Upper lobe of left lung (tissue), 6 donors: ENCODE data around the gene RPGR. TPM values are rescaled to one million over a fixed set of nuclear protein-coding genes. Genes with fewer than 3 reads are reported as not detected.
A peak's percentile ranks its signal among the peaks of the same experiment; 100 is the strongest.

Source experiments
- ATAC-seq, 2 donors: fragments of 200-7000 bp; cut with Tn5 transposase; one replicate each; pipeline ENCODE4 v1.9.1; 2022; ENCODE audit warnings: mild to moderate bottlenecking in 2 of 2, moderate library complexity in 2 of 2; ENCODE audit not compliant: low FRiP score in 2 of 2
- DNase-seq, 2 donors: peaks; one replicate each; pipeline ENCODE4 v3.0.0-alpha.2; 2019 to 2020
- H3K27ac ChIP-seq, 4 donors: fragments of 200-600 bp; sonication (generic); one replicate each; pipeline ENCODE4 v1.5.1; 2016 to 2019
- H3K27me3 ChIP-seq, 4 donors: fragments of 200-600 bp; sonication (generic); one replicate each; pipeline ENCODE4 v1.5.1; 2017 to 2019
- H3K36me3 ChIP-seq, 4 donors: fragments of 200-600 bp; sonication (generic); one replicate each; pipeline ENCODE4 v1.5.1; 2016 to 2019
- H3K4me1 ChIP-seq, 4 donors: fragments of 200-600 bp; sonication (generic); one replicate each; pipeline ENCODE4 v1.5.1; 2018 to 2019
- H3K4me3 ChIP-seq, 4 donors: fragments of 200-600 bp; sonication (generic); one replicate each; pipeline ENCODE4 v1.5.1; 2017 to 2019; ENCODE audit warnings: mild to moderate bottlenecking in 2 of 4, moderate library complexity in 1 of 4
- H3K9me3 ChIP-seq, 4 donors: fragments of 200-600 bp; sonication (generic); one replicate each; pipeline ENCODE4 v1.5.1; 2018 to 2019
- CTCF ChIP-seq, 6 experiments: fragments of 450-650 bp in 4 of 6; fragments of 200-600 bp in 2 of 6; sonication (generic) in 2 of 6; IDR thresholded peaks; one replicate each; pipeline ENCODE4 v1.5.1; 2016 to 2019; ENCODE audit warnings: antibody characterized with exemption in 6 of 6
- EP300 ChIP-seq, 4 donors: sonication (generic); formaldehyde crosslinking; IDR thresholded peaks; one replicate each; pipeline ENCODE4 v1.5.1; 2017; ENCODE audit warnings: antibody characterized with exemption in 4 of 4, control low read depth in 2 of 4
- POLR2A ChIP-seq, 4 donors: fragments of 450-650 bp; IDR thresholded peaks; one replicate each; pipeline ENCODE4 v1.5.1; 2016 to 2017; ENCODE audit warnings: antibody characterized with exemption in 4 of 4, mild to moderate bottlenecking in 2 of 4
- POLR2AphosphoS5 ChIP-seq, 2 donors: sonication (generic); formaldehyde crosslinking; IDR thresholded peaks; one replicate each; pipeline ENCODE4 v1.5.1; 2017; ENCODE audit warnings: antibody characterized with exemption in 2 of 2
- WGBS, 2 donors: methylation state at CpG; one replicate each; pipeline ENCODE4 v1.1.5; 2017 to 2018; 5-methylcytosine and 5-hydroxymethylcytosine counted together
- total RNA-seq, 6 donors: library from RNA; depleted of rRNA in 4 of 6; stranded (reverse); fragments of >200 nt in 4 of 6; gene quantifications; one replicate each; pipeline versions ENCODE4 v1.1.0 to v1.2.1, GENCODE V29; 2016 to 2021
- donor health status: DM: no; HTN: no; CAD: no; lungs with moderate emphysema.
- donor health status: DM: no; HTN: yes; CAD: no; lungs with severe emphysema.

RPGR gene
- total RNA-seq, 6 donors from 2014 or later = 15.8 to 82.8 (median 30.1) TPM

- H3K36me3 ChIP-seq = no peaks in the 10 kb centered on the region
- no peak overlapping the region for H3K27ac ChIP-seq
- ATAC-seq (no peak), DNase-seq (no peak)
- H3K9me3 ChIP-seq = no peaks in the 10 kb centered on the region
- no peak overlapping the region for H3K4me3 ChIP-seq
- no peaks in the 10 kb centered on the region for H3K4me1 ChIP-seq
- H3K27me3 ChIP-seq = no peaks in the 10 kb centered on the region
- no peak for TF ChIP-seq CTCF (IDR thresholded peaks at IDR 0.05)
- TF ChIP-seq EP300 (IDR thresholded peaks at IDR 0.05) = no peak
- no peak for TF ChIP-seq POLR2A (IDR thresholded peaks at IDR 0.05)
- no peak for TF ChIP-seq POLR2AphosphoS5 (IDR thresholded peaks at IDR 0.05)
Measured at GRCh38 chrX:38332505-38332904, 5.2 kb upstream of the RPGR start.

GRCh38 chrX:38327775-38328081, 419 bp upstream of the RPGR start:
- Histone ChIP-seq H3K27ac (peak overlapping the region; percentile 54 to 94 (median 88)), H3K4me3 (peak overlapping the region in 3 of 4 donors; percentile 59 to 74 (median 67)), H3K36me3 (no peaks in the 10 kb centered on the region), H3K9me3 (no peaks in the 10 kb centered on the region), H3K4me1 (no peaks in the 10 kb centered on the region), H3K27me3 (no peaks in the 10 kb centered on the region)
- ATAC-seq (no peak), DNase-seq (no peak)
- WGBS, 2 donors = 25% methylated on average over 4 of the region's 4 CpGs; no CpG with 5 or more reads in 1 of the 2 donors
- TF ChIP-seq EP300 (IDR thresholded peaks at IDR 0.05) = no peak
- TF ChIP-seq POLR2A (IDR thresholded peaks at IDR 0.05) = no peak

GRCh38 chrX:38326086-38326485, 1.2 kb downstream of the RPGR start:
- Histone ChIP-seq H3K27ac (peak overlapping the region; percentile 85 to 94 (median 90)), H3K36me3 (no peaks in the 10 kb centered on the region), H3K4me3 (peak overlapping the region in 3 of 4 donors; percentile 59 to 74 (median 67)), H3K27me3 (no peaks in the 10 kb centered on the region), H3K9me3 (no peaks in the 10 kb centered on the region), H3K4me1 (no peaks in the 10 kb centered on the region)
- ATAC-seq = no peak
- DNase-seq = no peak
- no peak for TF ChIP-seq EP300 (IDR thresholded peaks at IDR 0.05)
- no peak for TF ChIP-seq CTCF (IDR thresholded peaks at IDR 0.05)
- no peak for TF ChIP-seq POLR2AphosphoS5 (IDR thresholded peaks at IDR 0.05)
- no peak for TF ChIP-seq POLR2A (IDR thresholded peaks at IDR 0.05)
- WGBS, 2 donors = 55 to 64% methylated on average over 3 of the region's 3 CpGs

GRCh38 chrX:38320819-38321218, 6.5 kb downstream of the RPGR start:
- H3K4me3 ChIP-seq = no peak overlapping the region
- no peaks in the 10 kb centered on the region for H3K4me1 ChIP-seq

GRCh38 chrX:38318606-38319005, 8.7 kb downstream of the RPGR start:
- 60 to 82% methylated on average over 4 of the region's 4 CpGs for WGBS, 2 donors
- DNase-seq (no peak), ATAC-seq (no peak)
- Histone ChIP-seq H3K27ac (no peak overlapping the region), H3K4me1 (no peaks in the 10 kb centered on the region), H3K36me3 (peaks cover 0 to 27% (median 0%) of the 10 kb centered on the region in 4 donors), H3K4me3 (no peak overlapping the region), H3K9me3 (no peaks in the 10 kb centered on the region), H3K27me3 (no peaks in the 10 kb centered on the region)
- no peak for TF ChIP-seq POLR2AphosphoS5 (IDR thresholded peaks at IDR 0.05)
- TF ChIP-seq EP300 (IDR thresholded peaks at IDR 0.05) = no peak
- no peak for TF ChIP-seq POLR2A (IDR thresholded peaks at IDR 0.05)
- no peak for TF ChIP-seq CTCF (IDR thresholded peaks at IDR 0.05)

More at GRCh38 chrX:38320819-38321218, 6.5 kb downstream of the RPGR start:
- ATAC-seq (no peak), DNase-seq (no peak)
- Histone ChIP-seq H3K27ac (no peak overlapping the region), H3K9me3 (no peaks in the 10 kb centered on the region), H3K27me3 (no peaks in the 10 kb centered on the region), H3K36me3 (peaks cover 0 to 17% (median 0%) of the 10 kb centered on the region in 4 donors)
- WGBS, 2 donors = 81 to 95% methylated on average over 5 of the region's 5 CpGs
- TF ChIP-seq POLR2A (IDR thresholded peaks at IDR 0.05) (no peak), EP300 (IDR thresholded peaks at IDR 0.05) (no peak), CTCF (IDR thresholded peaks at IDR 0.05) (no peak), POLR2AphosphoS5 (IDR thresholded peaks at IDR 0.05) (no peak)
